WTC11 (cell line): ENCODE data around the gene BORCS5.

Experiments used
- ATF1 ChIP-seq: sonication (generic); formaldehyde crosslinking; IDR thresholded peaks from 2 replicates; pipeline ENCODE4 v1.8.1; 2023; ENCODE audit warnings: mild to moderate bottlenecking, moderate library complexity, missing genetic modification reagents
- ATF2 ChIP-seq: sonication (generic); formaldehyde crosslinking; IDR thresholded peaks from 2 replicates; pipeline ENCODE4 v1.8.1; 2022; ENCODE audit warnings: low read depth, missing genetic modification reagents, borderline replicate concordance
- CREB1 ChIP-seq: sonication (generic); formaldehyde crosslinking; IDR thresholded peaks from 2 replicates; pipeline ENCODE4 v1.8.0; 2023; ENCODE audit warnings: mild to moderate bottlenecking, missing genetic modification reagents
- CTCF ChIP-seq: fragments of 200-600 bp; IDR thresholded peaks from 2 replicates; pipeline ENCODE4 v1.8.0; 2022; ENCODE audit warnings: antibody characterized with exemption
- E2F4 ChIP-seq: sonication (generic); formaldehyde crosslinking; IDR thresholded peaks from 2 replicates; pipeline ENCODE4 v1.8.1; 2022; ENCODE audit warnings: low read depth, mild to moderate bottlenecking, moderate library complexity, missing genetic modification reagents, borderline replicate concordance
- ESRRA ChIP-seq: sonication (generic); formaldehyde crosslinking; IDR thresholded peaks from 2 replicates; pipeline ENCODE4 v1.8.1; 2022; ENCODE audit warnings: mild to moderate bottlenecking, missing genetic modification reagents, borderline replicate concordance
- HMGXB4 ChIP-seq: sonication (generic); formaldehyde crosslinking; IDR thresholded peaks from 2 replicates; pipeline ENCODE4 v1.8.1; 2023; ENCODE audit warnings: mild to moderate bottlenecking, moderate library complexity, missing genetic modification reagents
- KAT7 ChIP-seq: sonication (generic); formaldehyde crosslinking; IDR thresholded peaks from 2 replicates; pipeline ENCODE4 v1.8.1; 2023; ENCODE audit warnings: missing genetic modification reagents, mild to moderate bottlenecking, borderline replicate concordance
- STAT6 ChIP-seq: sonication (generic); formaldehyde crosslinking; conservative IDR thresholded peaks from 2 replicates; pipeline ENCODE4 v1.8.1; 2023; ENCODE audit warnings: mild to moderate bottlenecking, low read depth, missing genetic modification reagents, moderate library complexity

GRCh38 chr12:12428047-12428446, 71.2 kb downstream of the BORCS5 start:
- TF ChIP-seq CREB1 (CRISPR knock-in tag) (no peak), CTCF (no peak), ESRRA (CRISPR knock-in tag) (no peak), E2F4 (no peak), ATF1 (CRISPR knock-in tag) (no peak), STAT6 (CRISPR knock-in tag) (no peak), KAT7 (CRISPR knock-in tag) (no peak), ATF2 (CRISPR knock-in tag) (no peak), HMGXB4 (CRISPR knock-in tag) (no peak)
